Lower leg skin (tissue), 4 donors: Measurements from ENCODE around the gene PPAT. TPM values are rescaled to one million over a fixed set of nuclear protein-coding genes. Genes with fewer than 3 reads are reported as not detected.

Experiments
- DNase-seq, 2 donors: peaks; one replicate each; pipeline ENCODE4 v3.0.0-alpha.2; 2019; ENCODE audit warnings: low spot score in 2 of 2
- H3K4me3 ChIP-seq: fragments of 200-600 bp; sonication (generic); 2 replicates; pipeline ENCODE4 v1.5.1; 2017; ENCODE audit warnings: mild to moderate bottlenecking, low read depth; ENCODE audit not compliant: poor library complexity, severe bottlenecking
- CTCF ChIP-seq, 3 donors: fragments of 450-650 bp; IDR thresholded peaks; one replicate each; pipeline ENCODE4 v1.5.1; 2016; ENCODE audit warnings: antibody characterized with exemption in 3 of 3, mild to moderate bottlenecking in 3 of 3, moderate library complexity in 2 of 3
- POLR2A ChIP-seq, 2 donors: fragments of 450-650 bp; IDR thresholded peaks; one replicate each; pipeline ENCODE4 v1.6.1; 2016 to 2017; ENCODE audit warnings: antibody characterized with exemption in 2 of 2, mild to moderate bottlenecking in 1 of 2, moderate library complexity in 1 of 2
- WGBS, 2 donors: methylation state at CpG; one replicate each; pipeline ENCODE4 v1.1.5; 2018; 5-methylcytosine and 5-hydroxymethylcytosine counted together
- intact Hi-C: fragments of 100-400 bp; cut with DNase I; formaldehyde crosslinking; loops from one replicate; pipeline ENCODE4 v1.15.0; 2023; ENCODE audit warnings: low total_unique reads
- total RNA-seq, 4 donors: library from RNA; depleted of rRNA; stranded (reverse); fragments of >200 nt; gene quantifications; one replicate each; pipeline ENCODE4 v1.1.0, GENCODE V29; 2016

PPAT gene
- total RNA-seq, 4 donors from 2014 or later = 4.0 to 6.0 (median 4.8) TPM

DNA sequence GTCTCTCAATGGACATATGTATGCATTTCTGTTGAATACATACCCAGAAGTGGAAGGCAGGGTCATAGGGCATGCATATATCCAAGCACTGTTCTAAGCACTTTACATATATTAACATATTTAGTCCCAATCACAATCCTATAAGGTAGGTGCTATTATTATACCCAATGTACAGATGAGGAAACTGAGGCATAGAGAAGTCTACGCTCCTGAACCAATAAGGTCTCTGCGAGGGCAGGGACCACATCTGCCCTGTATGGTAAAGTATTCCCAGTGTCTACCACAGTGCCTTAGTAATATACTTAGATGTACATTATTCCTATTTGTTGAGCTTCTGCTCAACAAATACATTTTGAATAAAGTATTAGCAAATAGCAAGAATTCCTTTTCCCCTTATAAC is 5.2 kb downstream of the PPAT start:
- H3K4me3 ChIP-seq = no peak overlapping the region
- no peak for DNase-seq
- 94 to 98% methylated on average over 2 of the region's 2 CpGs for WGBS, 2 donors
- intact Hi-C loops = no loop called here
- TF ChIP-seq CTCF (IDR thresholded peaks at IDR 0.05) (no peak), POLR2A (IDR thresholded peaks at IDR 0.05) (no peak)

DNA sequence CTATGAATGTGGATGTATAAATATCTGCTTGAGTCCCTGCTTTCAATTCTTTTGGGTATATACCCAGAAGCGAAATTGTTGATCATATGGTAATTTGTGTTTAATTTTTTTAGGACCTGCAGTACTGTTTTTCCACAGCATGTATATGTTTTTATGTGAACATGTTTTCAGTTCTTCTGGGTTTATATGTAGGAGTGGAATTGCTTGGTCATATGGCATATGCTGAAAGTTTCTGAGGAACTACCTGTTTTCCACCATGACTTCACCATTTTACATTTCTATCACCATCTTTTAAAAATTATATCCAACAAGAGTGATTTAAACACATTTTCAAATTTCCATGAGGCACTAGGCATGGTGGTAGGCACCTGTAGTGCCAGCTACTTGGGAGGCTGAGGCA is 8.2 kb downstream of the PPAT start:
- no peak for TF ChIP-seq CTCF (IDR thresholded peaks at IDR 0.05)
- no peak for TF ChIP-seq POLR2A (IDR thresholded peaks at IDR 0.05)
- WGBS, 2 donors = 98 to 100% methylated on average over 1 of the region's 1 CpG
- intact Hi-C loops = no loop called here
- no peak overlapping the region for H3K4me3 ChIP-seq
- no peak for DNase-seq

DNA sequence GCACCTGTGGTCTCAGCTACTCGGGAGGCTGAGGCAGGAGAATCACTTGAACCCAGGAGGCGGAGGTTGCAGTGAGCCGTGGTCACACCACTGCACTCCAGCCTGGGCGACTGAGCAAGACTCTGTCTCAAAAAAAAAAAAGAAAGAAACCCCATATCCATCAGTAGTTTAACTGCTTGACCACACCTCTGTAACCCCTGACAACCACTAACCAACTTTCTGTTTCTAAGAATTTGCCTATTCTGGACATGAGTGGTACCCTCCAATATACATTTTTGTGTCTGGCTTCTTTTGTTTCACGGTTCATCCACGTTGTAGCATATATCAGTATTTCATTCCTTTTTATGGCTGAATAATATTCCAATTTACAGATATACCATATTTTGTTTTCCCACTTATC is 9.1 kb downstream of the PPAT start:
- TF ChIP-seq CTCF (IDR thresholded peaks at IDR 0.05) (no peak), POLR2A (IDR thresholded peaks at IDR 0.05) (no peak)
- intact Hi-C loops = no loop called here
- H3K4me3 ChIP-seq = no peak overlapping the region
- no peak for DNase-seq
- WGBS, 2 donors = 96 to 97% methylated on average over 6 of the region's 6 CpGs

GRCh38 chr4:56425518-56425917 is 9.9 kb downstream of the PPAT start:
- DNase-seq = no peak
- H3K4me3 ChIP-seq = no peak overlapping the region
- intact Hi-C loops = no loop called here
- 91 to 92% methylated on average over 3 of the region's 3 CpGs for WGBS, 2 donors
- TF ChIP-seq POLR2A (IDR thresholded peaks at IDR 0.05) (no peak), CTCF (IDR thresholded peaks at IDR 0.05) (no peak)

GRCh38 chr4:56424697-56425514 is 10.5 kb downstream of the PPAT start:
- intact Hi-C loops = loop anchor here (5.0 kb wide), 1 partner anchor 382 kb away; no protein-coding TSS in a partner anchor
- WGBS, 2 donors = 47 to 54% methylated on average over 5 of the region's 5 CpGs
- DNase-seq = no peak
- no peak for TF ChIP-seq CTCF (IDR thresholded peaks at IDR 0.05)
- TF ChIP-seq POLR2A (IDR thresholded peaks at IDR 0.05) = no peak
- H3K4me3 ChIP-seq = no peak overlapping the region
